Adrenal gland (tissue), 12 donors: ENCODE results near the gene TMEM45A. TPM values are rescaled to one million over a fixed set of nuclear protein-coding genes. Genes with fewer than 3 reads are reported as not detected.

Experiments
- DNase-seq, 7 donors: peaks; one replicate each; pipeline ENCODE4 v3.0.0-alpha.2; 2019 to 2020
- H3K27ac ChIP-seq, 5 donors: fragments of 200-600 bp; sonication (generic) in 4 of 5; 1 replicate in 3 of 5; 2 replicates in 2 of 5; pipeline versions ENCODE4 v1.5.1 to v1.8.0; 2016 to 2020; ENCODE audit warnings: mild to moderate bottlenecking in 1 of 5
- H3K27me3 ChIP-seq: fragments of 200-600 bp; 2 replicates; pipeline ENCODE4 v1.8.0; 2021
- H3K36me3 ChIP-seq, 2 donors: fragments of 200-600 bp; replicated peaks in 1 of 2; 1 replicate in 1 of 2; 2 replicates in 1 of 2; pipeline versions ENCODE4 v1.5.1 to v1.8.0; 2018 to 2022
- H3K4me1 ChIP-seq, 2 donors: fragments of 200-600 bp; replicated peaks in 1 of 2; 1 replicate in 1 of 2; 2 replicates in 1 of 2; pipeline versions ENCODE4 v1.5.1 to v1.8.0; 2018 to 2021
- H3K4me3 ChIP-seq, 4 donors: fragments of 200-600 bp; sonication (generic) in 3 of 4; one replicate each; pipeline ENCODE4 v1.5.1; 2016 to 2018
- H3K9me3 ChIP-seq, 3 donors: fragments of 200-600 bp; sonication (generic) in 1 of 3; replicated peaks in 1 of 3; 1 replicate in 2 of 3; 2 replicates in 1 of 3; pipeline versions ENCODE4 v1.5.1 to v1.8.0; 2016 to 2021
- CTCF ChIP-seq, 6 experiments: fragments of 450-650 bp in 4 of 6; fragments of 200-600 bp in 2 of 6; sonication (generic) in 1 of 6; IDR thresholded peaks; 1 replicate in 5 of 6; 2 replicates in 1 of 6; pipeline versions ENCODE4 v1.5.1 to v1.8.0; 2016 to 2021; ENCODE audit warnings: antibody characterized with exemption in 6 of 6, mild to moderate bottlenecking in 2 of 6, moderate library complexity in 1 of 6
- POLR2A ChIP-seq, 2 donors: fragments of 450-650 bp; IDR thresholded peaks; one replicate each; pipeline ENCODE4 v1.6.1; 2017; ENCODE audit warnings: antibody characterized with exemption in 2 of 2, mild to moderate bottlenecking in 2 of 2, moderate library complexity in 1 of 2
- WGBS, 4 donors: extraction: QIAGEN DNeasy Blood & Tissue Kit in 2 of 4; methylation state at CpG; one replicate each; pipeline versions ENCODE4 v1.1.5 to v1.1.7; 2013 to 2017; 5-methylcytosine and 5-hydroxymethylcytosine counted together
- intact Hi-C, 2 donors: fragments of 100-400 bp; cut with DNase I; formaldehyde crosslinking; loops; one replicate each; pipeline versions ENCODE4 v1.14.1 to v1.15.0; 2022 to 2023
- polyA plus RNA-seq, 3 donors: library from polyadenylated mRNA; stranded (reverse); fragments of 200-250 nt in 2 of 3; fragments of 350-450 nt in 1 of 3; fragmentation: Illumina TruSeq in 1 of 3; extraction: RNeasy Lipid Tissue Mini Kit (QIAGEN cat#74804) in 1 of 3; gene quantifications; one replicate each; pipeline ENCODE4 v1.2.3, GENCODE V29; 2013 to 2014
- total RNA-seq, 9 donors: library from RNA; depleted of rRNA in 4 of 9; stranded (reverse); fragments of >200 nt in 4 of 9; fragments of 120-200 nt in 1 of 9; fragmentation: NEBNext Ultra II Directional in 1 of 9; extraction: Animal tissue kit (Norgen Biotek cat#: 25700) in 1 of 9; gene quantifications; one replicate each; pipeline versions ENCODE4 v1.1.0 to v1.2.4, GENCODE V29; 2013 to 2023
- donor health status: healthy with polysubstance abuse.
- donor health status: Bipolar disorder and iron deficiency.
- donor health status: DM: yes; HTN: yes; CAD: no.
- donor health status: DM: no; HTN: no; CAD: no.
- donor health status: DM: no; HTN: no; CAD: no.
- donor health status: DM: yes; HTN: yes; CAD: no.

TMEM45A gene
- total and polyA plus RNA-seq, 12 donors = 9.8 to 38.7 (median 27.5) TPM

GRCh38 chr3:100606894-100607512 is 114.6 kb downstream of the TMEM45A start:
- no peak for TF ChIP-seq CTCF (IDR thresholded peaks at IDR 0.05)
- no peak for TF ChIP-seq POLR2A (IDR thresholded peaks at IDR 0.05)
- Histone ChIP-seq H3K9me3 (no peaks in the 10 kb centered on the region), H3K27ac (no peak overlapping the region), H3K4me3 (no peak overlapping the region), H3K27me3 (peaks cover 6% of the 10 kb centered on the region), H3K36me3 (no peaks in the 10 kb centered on the region), H3K4me1 (peaks cover 0 to 5% of the 10 kb centered on the region in 2 donors)
- intact Hi-C loops = no loop called here
- DNase-seq = no peak

GRCh38 chr3:100609305-100609704 is 116.9 kb downstream of the TMEM45A start, which contains the start of gene ADGRG7:
ADGRG7 (plus strand) TSS chr3:100609601; CDS start chr3:100609857, 256 bp downstream.
- Histone ChIP-seq H3K4me1 (no peaks in the 10 kb centered on the region), H3K36me3 (no peaks in the 10 kb centered on the region), H3K27ac (no peak within 1 kb of the TSS), H3K27me3 (peaks cover 6% of the 10 kb centered on the region), H3K9me3 (no peaks in the 10 kb centered on the region), H3K4me3 (no peak within 1 kb of the TSS)
- DNase-seq = no peak
- 45 to 74% (median 65%) methylated on average over 2 of the region's 2 CpGs for WGBS, 4 donors
- intact Hi-C loops = no loop called here
- TF ChIP-seq POLR2A (IDR thresholded peaks at IDR 0.05) (no peak), CTCF (IDR thresholded peaks at IDR 0.05) (no peak)

- DNase-seq = no peak
- intact Hi-C loops = no loop called here
- H3K36me3 ChIP-seq = no peaks in the 10 kb centered on the region
- no peaks in the 10 kb centered on the region for H3K9me3 ChIP-seq
- peaks cover 6% of the 10 kb centered on the region for H3K27me3 ChIP-seq
- TF ChIP-seq CTCF (IDR thresholded peaks at IDR 0.05) (no peak), POLR2A (IDR thresholded peaks at IDR 0.05) (no peak)
- no peaks in the 10 kb centered on the region for H3K4me1 ChIP-seq
- 56 to 82% (median 67%) methylated on average over 2 of the region's 2 CpGs for WGBS, 4 donors
- H3K4me3 ChIP-seq = no peak overlapping the region
- no peak overlapping the region for H3K27ac ChIP-seq
Observed at GRCh38 chr3:100609963-100610362, 117.5 kb downstream of the TMEM45A start.

- H3K9me3 ChIP-seq = no peaks in the 10 kb centered on the region
- intact Hi-C loops = no loop called here
- DNase-seq = no peak
- no peaks in the 10 kb centered on the region for H3K4me1 ChIP-seq
- H3K4me3 ChIP-seq = no peak overlapping the region
- peaks cover 6% of the 10 kb centered on the region for H3K27me3 ChIP-seq
- no peaks in the 10 kb centered on the region for H3K36me3 ChIP-seq
- H3K27ac ChIP-seq = no peak overlapping the region
- 49 to 65% (median 62%) methylated on average over 3 of the region's 3 CpGs for WGBS, 4 donors
- no peak for TF ChIP-seq CTCF (IDR thresholded peaks at IDR 0.05)
- TF ChIP-seq POLR2A (IDR thresholded peaks at IDR 0.05) = no peak
Observed at GRCh38 chr3:100611221-100611620, 118.8 kb downstream of the TMEM45A start.
